Measurements from ENCODE around the gene NEK1. TPM values are rescaled to one million over a fixed set of nuclear protein-coding genes. Genes with fewer than 3 reads are reported as not detected.
A peak's percentile ranks its signal among the peaks of the same experiment; 100 is the strongest.
"Not testable (repeated sequence)": the region's sequence is repeated elsewhere in the genome, so short reads cannot be mapped to it uniquely, and the experiment has no call there.

NEK1 gene
- total RNA-seq, 1 donor from 2014 or later, result 6.9 TPM

DNA sequence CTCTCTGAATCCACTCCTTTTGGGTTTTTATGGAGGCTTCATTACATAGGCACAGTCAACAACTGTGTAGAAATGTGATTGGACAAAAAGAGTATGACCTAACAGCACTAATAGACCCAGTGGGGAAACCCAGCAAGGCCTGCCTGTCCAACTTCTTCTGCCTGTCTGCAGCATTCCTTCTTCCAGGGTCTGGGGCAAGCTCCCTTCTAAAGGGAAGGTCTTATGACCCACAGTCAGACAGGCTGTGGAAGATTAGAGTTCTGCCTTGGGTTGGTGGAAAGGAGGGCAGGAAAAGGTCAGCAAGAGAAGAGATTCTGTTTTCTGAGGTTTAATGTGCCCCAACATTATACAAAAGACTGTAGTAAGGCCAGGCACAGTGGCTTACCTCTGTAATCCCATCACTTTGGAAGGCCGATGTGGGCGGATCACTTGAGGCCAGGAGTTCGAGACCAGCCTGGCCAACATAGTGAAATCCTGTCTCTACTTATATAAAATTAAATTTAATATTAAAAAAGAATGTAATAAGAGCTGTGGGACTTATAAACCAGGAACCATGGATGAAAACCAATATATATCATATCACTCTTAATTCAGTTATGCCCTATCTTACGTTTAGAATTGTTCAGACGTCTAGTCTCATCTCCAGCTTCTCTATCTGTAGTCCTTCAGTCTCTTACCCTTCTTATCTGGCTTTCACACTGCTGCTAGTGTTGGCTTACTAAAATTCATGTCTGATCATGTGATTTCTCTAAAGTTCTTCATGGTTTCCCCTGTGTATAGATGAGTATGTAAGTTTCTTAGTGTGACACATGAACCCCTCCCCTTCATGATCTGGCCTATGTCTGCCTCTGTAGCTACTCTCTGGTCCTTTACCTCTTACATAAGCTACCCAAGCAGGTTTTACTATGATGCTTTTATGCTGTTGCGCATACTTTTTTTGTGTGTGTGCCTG is 14.2 kb upstream of the NEK1 start:
- peak; percentile 86 for ATAC-seq

- no peak for ATAC-seq
These were observed 13.5 kb upstream of the NEK1 start for GRCh38 chr4:169625886-169626285.

GRCh38 chr4:169624012-169624411 is 11.6 kb upstream of the NEK1 start:
- ATAC-seq, result not testable (repeated sequence)

DNA sequence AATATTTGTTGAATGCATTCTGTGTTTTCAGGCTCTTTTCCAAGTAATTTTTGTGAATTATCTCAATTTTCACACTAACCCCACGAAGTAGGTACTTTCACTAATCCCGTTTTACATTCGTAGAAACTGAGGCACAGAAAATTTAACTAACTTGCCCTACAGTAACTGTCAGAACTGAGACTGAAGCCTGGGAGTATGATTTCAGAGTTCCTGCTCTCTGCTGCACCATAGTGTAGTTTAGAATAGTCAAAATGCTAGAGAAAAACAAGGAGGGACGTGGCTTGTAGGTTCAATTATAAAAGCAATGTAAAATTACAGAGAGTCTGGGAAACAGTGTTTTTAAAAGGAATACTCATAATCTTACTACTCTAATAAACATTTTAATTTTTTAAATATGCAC is 10.2 kb upstream of the NEK1 start:
- no peak for ATAC-seq

- no peak for ATAC-seq
These were observed 9.5 kb upstream of the NEK1 start for GRCh38 chr4:169621731-169622492.

DNA sequence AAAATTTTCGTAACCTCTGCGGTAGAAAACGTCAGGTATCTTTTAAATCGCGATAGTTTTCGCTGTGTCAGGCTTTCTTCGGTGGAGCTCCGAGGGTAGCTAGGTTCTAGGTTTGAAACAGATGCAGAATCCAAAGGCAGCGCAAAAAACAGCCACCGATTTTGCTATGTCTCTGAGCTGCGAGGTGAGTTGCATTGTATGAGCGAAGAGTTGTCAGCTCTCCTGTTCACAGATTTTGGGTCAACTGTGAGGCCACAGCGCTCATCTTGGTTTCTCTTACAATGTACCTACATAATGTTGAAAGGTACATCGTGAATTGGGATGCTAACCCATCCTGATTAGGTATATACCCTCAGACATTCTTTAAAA is 8.5 kb upstream of the NEK1 start:
- no peak for ATAC-seq

DNA sequence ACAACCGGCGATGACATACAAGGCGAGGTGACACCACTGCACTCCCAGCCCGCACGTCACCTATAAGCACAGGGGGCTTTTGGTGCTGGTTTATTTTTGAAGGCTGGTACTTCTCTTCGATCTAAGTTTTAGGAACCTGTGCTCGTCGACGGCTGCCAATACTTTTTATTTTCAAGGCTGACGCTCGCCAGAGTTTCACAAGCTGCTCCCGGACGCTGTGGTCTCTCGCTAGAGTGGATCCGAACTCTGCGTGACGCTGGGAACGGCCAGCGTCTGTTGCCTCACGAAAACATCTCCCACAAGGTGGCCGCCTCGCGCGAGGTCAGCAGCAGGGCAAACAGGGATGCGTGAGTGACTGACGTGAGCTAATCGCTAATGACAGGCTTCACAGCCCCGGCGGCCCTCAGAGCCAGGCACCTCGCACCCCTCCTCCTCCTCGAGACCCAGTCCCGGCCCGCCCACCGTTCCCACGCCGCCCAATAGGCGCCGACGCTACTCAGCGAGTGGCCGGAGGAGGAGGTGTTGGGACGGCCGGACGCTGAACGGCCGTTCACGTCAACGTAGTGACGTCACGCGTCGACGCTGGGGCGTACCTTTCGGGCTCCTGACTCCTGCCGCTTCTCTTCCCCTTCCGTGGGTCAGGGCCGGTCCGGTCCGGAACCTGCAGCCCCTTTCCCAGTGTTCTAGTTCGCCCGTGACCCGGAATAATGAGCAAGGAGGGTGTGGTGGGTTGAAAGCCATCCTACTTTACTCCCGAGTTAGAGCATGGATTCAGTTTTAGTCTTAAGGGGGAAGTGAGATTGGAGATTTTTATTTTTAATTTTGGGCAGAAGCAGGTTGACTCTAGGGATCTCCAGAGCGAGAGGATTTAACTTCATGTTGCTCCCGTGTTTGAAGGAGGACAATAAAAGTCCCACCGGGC is 7.8 kb upstream of the NEK1 start, which contains the start of gene CLCN3:
Gene CLCN3 (plus strand): TSS at position 621 of the 922 bp plus-strand sequence. CDS start 15,351 bp downstream, outside the sequence.
- peak; percentile 99 for ATAC-seq

DNA sequence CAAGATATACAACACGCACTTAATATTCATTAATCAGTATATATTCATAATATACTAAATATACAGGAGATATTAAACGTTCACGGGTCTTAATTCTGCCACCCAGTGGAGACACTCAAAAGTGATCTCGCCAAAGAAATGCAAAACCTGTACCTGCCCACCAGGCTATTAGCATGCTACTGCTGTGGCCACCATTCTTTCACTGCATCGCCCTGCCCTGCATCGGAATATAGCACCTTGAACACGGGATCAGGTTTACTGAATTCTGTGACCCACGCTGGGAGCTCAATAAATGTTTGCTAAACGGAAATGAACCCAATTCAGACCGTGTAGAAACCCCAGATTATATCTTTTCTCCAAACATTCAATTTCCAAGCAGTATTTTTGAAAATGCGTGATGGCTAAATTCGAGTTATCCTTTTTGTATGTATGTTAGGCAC is 7.2 kb upstream of the NEK1 start:
- peak; percentile 60 for ATAC-seq

DNA sequence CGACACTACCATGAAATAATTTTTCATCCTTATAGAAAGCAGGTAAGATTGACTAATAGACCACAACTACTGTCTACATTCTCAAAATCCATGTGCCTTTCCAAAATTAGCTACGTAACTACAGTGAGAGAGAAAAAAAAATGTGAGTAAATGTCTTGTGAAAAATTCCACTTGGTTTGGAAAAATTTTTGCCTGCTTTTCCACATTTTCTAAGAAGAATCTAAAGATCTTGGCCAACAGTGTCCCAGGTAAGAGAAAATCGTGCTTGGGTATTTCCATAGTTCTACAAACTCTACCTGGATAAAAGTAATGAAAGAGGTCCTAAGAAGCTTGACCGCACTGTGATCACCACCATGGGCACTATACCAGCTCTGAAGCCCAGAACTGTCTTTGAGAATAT is 6.6 kb upstream of the NEK1 start:
- no peak for ATAC-seq

GRCh38 chr4:169618286-169618685 is 5.9 kb upstream of the NEK1 start:
- no peak for ATAC-seq

GRCh38 chr4:169617306-169617705 is 4.9 kb upstream of the NEK1 start:
- ATAC-seq, result no peak

GRCh38 chr4:169616846-169617245 is 4.5 kb upstream of the NEK1 start:
- ATAC-seq, result no peak

- ATAC-seq, result no peak
These were observed 3.2 kb upstream of the NEK1 start for GRCh38 chr4:169615467-169616106.

DNA sequence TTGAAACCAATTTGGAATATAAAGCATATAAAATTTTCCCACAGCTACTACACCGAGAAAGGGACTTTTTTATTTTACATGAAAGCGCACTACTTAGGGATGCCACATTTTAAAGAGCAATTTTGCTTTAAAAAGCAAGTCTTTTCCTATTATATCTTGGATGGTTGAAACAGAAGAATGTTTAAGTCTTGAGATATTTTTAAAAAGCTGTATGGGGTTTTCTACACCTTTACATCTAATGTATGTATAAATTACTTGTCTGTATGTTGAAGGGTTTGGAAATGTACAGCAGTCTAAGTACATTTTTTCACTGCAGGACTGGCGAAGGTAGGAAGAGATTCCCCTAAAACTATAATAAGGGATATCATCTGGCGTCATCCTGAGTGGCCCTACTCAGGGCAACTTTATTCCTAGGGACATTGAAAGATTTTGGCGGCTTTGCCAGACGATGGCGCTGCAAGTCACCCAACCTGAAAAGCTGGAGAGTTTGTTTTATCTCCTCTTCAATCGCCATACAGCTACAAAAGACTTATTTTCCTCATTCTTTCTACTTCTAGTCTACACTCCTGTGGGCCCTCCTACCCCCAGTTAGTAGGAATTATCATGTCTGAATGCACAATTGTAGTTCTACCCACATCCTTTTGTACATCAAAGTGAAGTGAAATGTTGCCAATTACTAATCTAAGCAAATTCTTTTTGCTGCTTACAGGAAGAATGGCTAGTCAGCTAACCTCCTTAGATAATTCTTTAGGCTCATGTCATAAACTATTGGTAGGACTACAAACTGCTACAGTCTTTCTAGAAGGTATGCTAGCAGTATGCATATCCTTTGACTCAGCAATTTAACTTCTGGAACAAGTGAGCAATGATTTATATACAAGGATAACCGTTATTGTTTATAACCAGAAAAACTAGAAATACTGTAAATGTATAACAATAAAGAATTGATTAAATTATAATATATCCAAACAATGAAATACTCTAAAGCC is 782 bp upstream of the NEK1 start:
- ATAC-seq, result peak; percentile 45

DNA sequence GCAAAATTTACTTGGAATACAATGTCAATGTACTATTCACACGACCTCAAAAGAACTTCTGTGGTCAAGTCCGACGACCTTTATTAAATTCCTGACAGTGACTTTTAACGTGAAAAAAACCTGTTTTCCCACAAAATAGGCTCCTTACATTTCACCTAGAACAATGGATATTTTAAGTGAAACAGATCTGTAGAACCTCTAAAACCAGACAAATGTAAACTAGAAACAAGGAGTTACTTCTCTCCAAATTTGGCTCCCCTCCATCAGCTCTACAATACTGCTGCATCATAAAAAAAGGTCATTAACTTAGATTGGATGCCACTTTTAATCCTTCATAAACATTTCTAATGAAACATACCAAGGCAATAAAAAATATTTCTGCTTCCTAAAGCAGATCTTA is 1.2 kb downstream of the NEK1 start:
- no peak for ATAC-seq

DNA sequence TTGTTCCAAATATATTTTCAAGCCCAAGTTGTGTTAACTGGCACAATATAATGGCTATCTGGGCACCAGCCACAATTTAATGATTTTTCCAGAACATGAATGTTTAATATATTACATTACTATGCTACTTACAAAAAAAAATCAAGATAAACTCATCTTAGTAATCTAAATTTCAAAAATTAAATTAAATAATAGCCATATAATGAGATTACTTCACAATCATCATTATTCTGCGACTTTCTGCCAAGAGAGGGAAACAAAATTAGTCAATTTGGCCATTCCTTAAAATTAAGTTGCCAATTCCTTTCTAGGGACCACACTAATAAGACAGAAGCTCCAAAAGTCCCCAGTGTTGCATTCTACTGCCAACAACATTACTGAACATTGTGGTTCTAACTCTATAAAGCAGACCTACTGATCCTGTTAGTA is 7.5 kb downstream of the NEK1 start:
- ATAC-seq, result no peak

- no peak for ATAC-seq
These were observed 8.1 kb downstream of the NEK1 start for GRCh38 chr4:169604131-169604900.

- no peak for ATAC-seq
These were observed 9.1 kb downstream of the NEK1 start for GRCh38 chr4:169603312-169603711.

- no peak for ATAC-seq
These were observed 11.2 kb downstream of the NEK1 start for GRCh38 chr4:169601016-169601771.

All from esophagus mucosa (tissue), 1 donor.